GM19099 (cell line): Measurements from ENCODE around the gene PRDM5.

Source experiments
- POLR2A ChIP-seq: IDR thresholded peaks from 3 replicates; pipeline ENCODE4 v1.6.1; 2011; ENCODE audit warnings: low read depth; ENCODE audit not compliant: insufficient read length; ENCODE audit errors: extremely low read depth

Gene PRDM5

DNA sequence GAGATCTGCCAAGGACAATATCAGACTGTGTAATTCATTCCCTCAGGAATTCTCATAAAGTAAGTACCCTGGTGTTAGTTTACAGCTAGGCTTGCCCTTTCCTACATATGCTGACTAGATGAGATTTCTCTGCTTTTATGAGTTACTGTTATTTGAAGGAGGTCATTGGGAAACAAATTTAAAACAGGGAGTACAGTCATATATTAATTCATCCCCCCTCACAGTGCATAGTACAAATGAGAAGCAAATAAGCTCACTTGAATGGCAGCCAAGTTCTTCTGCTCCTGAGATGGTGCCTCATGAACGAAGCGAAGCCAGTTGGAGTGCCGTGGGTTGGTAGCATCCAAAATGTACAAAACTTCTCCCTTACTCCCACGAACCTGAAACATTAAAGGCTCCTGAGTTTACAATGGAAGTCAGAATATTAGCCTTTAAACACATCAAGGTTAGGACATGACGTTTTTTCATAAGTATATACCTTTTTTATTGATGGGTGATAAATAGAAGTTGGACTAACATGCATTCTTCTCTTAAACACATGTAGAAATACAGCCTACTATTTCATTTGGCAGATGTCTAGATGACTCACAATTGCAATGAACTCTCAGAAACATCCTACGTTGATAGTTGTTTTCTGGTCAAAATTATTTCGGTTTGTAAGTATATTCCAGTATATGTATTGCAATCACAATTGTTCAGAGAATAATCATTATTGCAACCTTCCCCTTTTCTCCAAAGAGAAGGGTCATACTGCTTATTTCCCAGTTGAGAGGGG, 69.2 kb downstream of the PRDM5 start:
- TF ChIP-seq POLR2A = no peak

DNA sequence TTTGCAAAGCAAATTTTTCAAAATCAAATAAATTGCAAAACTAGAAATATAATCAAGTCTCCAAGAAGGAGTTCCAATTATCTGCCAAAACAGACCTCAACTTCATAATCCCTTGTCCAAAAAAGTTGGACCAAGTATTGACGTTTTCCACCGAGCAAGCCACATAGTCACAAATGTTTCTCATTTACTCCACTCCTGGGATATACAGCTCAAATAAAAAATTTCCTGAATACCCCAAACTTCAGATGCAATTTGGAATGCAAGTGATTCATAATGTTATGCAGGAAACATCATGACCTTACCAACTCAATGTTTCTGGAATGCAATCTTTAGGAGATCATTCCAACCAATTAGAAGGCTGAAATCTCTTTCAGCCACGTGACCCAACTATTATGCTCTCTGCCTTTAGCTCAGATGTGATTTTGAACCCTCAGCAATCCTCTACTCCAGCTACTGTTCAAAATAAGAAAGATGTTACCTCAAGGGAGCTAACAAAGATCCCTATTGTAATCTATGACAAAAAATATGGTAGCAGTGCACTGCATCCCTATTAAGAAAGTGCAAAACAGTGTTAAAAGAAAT, 72.4 kb downstream of the PRDM5 start:
- TF ChIP-seq POLR2A = no peak

DNA sequence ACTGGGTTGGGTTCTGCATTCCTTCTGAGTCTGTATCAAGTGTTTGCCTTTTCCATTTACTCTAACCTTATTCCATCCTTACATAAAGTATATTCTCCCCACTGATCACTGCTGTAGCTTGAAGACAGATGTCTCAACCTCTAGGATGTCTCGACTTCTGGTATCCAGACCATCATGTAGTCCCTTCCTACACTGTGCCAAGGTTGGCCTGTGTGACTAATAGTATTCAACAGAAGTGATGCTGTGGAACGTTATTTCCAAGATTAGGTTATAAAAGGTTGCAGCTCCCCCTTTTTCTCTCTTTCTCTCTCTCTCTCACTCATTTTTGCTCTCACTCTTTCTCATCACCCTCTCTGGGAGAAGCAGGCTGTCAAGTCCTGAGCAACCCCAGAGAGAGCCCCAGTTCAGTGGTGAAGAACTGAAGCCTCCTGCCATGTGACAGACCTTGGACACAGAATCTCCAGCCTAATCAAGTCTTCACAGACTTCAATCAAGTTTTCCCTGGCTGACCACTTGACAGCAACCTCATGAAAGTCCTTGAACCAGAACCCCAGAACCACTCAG, 75.4 kb downstream of the PRDM5 start:
- no peak for TF ChIP-seq POLR2A

DNA sequence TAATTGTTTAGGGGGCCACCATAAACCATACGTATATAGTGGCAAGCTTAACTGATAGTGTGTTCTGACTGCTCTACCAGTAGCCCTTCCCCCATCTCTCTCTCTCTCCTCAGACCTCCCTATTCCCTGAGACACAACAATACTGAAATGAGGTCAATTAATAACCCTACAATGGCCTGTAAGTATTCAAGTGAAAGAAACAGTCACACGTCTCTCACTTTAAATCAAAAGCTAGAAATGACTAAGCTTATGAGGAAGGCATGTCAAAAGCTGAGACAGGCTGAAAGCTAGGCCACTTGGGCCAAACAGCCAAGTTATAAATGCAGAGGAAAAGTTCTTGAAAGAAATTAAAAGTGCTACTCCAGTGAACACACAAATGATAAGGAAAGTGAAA, 78.0 kb downstream of the PRDM5 start:
- TF ChIP-seq POLR2A = no peak

DNA sequence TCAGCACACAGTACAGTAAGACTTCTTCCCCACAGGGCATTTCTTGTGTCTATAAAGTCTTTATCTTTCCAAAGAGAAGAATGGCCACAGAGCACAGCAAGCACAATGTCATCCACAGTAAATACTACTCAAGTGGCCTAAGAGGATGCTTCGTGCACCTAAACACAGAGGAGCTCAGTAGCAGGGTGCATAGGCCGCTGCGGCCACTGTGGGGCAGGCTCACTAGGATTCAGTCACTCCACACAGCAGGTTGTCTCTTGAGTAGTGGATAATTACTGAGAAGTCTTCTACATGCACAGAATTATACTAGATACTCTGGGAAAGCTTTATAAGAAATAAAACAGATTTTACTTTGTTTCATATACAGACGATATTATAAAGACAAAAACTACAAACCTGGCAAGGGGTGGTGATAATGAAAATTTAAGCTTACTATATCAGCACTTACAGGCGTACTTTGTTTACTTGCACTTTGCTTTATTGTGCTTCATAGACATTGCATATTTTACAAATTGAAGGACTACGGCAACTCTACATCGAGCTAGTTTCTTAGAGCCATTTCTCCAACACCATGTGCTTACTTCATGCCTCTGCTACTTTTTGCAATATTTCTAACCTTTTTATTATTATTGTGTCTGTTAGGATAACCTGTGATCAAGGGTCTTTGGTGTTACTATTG, 78.5 kb downstream of the PRDM5 start:
- no peak for TF ChIP-seq POLR2A

DNA sequence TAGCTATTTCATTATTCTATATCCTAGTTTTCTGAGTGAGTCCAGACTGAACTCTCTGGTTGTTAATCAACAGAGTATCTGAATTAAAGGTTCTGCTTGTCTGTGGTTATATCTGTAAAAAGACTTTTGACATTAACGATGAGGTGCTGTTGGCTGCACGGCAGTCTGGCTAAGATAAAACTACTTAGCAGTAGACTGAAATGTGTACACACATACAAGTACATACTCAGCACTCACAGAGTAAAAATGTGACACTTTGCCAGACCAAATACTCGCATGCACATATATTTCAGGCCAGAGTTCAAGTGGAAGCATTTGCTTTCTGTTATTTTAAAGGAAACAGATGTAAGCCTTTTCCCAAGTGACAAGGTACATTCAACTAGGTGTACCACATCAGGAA, 80.5 kb downstream of the PRDM5 start:
- no peak for TF ChIP-seq POLR2A

DNA sequence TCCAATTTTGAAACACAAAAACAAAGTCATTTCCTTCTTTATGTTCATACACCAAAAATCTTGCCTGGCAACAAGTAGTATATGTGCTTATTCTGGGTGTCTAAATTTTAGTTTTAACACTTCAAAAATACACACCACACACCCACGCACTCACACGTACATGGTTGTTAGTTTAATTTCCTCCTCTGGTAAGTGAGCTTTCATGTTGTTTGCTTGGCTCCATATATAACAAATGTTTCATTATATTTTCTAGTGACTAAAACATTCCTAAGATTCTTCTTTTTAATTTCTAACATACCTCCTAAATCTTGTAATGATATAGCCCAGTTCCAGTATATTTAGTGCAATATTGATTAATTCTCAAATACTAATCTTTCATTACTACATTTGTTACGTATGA, 80.9 kb downstream of the PRDM5 start:
- no peak for TF ChIP-seq POLR2A

DNA sequence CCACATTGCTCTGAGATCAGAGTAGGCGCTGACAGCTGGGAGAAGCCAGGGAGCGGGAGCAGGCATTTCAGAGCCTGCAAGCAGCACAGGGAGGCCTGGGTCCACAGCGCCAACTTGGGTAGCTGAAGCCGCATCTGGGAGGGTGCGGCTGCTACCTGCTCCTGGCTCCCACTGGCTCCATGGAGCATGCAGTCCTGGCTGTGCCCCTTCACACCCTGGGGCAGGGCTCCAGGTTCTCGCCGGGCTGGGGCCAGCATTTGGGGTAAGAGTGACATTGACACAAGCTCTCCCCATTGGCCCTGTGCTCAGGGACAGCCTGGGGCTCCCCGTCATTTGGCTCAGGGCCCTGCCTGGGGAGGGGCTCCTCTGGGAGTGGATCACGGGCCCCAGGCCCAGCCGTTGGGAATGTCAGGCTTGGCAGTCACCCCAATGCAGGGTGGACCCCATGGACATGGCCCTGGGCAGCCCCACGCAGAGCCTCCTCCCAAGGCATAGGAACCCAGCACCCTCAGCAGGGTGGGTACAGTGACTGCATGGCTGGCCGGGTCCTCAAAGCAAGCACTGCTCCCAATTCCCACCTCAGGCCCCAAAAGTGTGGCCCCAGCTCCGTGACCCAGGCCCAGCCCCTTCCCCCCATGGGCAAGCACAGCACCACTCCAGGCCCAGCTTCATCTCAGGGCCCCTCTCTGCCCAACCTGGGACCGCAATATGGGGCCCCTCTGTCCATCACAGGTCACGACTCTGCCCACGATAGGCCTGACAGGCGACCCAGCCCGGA, 82.4 kb downstream of the PRDM5 start:
- TF ChIP-seq POLR2A = no peak

DNA sequence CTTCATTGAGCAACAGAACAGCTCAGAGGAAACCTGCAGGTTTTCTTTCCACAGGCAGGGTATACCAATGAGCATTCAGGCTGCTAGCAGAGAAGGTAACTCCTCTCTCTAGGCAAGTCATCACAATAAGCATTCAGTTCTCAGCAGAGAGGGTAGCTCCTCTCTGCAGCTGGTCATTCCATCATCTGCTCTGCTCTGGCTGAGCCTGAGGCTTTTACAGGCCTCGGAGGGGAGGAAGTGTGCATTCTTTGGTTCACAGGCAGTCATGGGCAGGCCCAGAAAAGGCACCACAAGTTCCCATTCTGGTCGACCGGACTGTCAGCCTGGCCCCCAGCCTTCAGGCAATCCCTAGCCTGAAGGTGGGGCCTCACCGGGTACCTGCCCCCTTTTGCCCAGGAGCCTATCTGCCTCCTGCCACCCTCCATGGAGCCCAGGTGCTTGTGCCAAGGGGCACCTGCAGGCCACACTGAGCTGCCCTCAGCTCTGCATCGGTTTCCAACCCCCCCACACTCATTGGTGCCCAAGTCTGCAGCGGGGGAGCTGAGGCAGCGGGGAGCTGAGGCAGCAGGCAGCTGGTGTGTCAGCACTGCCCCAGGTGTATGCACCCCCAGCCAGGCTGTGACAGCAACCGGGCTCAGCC, 83.1 kb downstream of the PRDM5 start:
- no peak for TF ChIP-seq POLR2A

DNA sequence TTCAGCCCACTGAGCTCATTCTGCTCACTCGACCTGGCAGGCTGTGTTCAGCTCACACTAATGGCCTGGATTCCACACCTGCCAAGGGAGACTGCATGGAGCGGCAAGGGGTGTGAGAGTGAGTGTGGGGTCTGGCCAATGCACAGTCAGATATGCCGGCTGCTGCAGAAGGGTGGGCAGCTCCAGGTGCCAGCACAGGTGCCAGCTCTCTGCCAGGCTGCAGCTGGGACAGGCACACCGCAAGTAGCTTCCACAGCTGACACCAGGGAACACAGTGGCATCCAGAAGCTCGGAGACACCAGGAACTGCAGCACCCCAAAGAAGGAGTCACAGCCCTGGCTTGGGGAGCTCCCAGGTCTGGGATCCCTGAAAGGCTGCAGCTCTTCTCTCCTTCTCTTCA, 83.7 kb downstream of the PRDM5 start:
- no peak for TF ChIP-seq POLR2A

DNA sequence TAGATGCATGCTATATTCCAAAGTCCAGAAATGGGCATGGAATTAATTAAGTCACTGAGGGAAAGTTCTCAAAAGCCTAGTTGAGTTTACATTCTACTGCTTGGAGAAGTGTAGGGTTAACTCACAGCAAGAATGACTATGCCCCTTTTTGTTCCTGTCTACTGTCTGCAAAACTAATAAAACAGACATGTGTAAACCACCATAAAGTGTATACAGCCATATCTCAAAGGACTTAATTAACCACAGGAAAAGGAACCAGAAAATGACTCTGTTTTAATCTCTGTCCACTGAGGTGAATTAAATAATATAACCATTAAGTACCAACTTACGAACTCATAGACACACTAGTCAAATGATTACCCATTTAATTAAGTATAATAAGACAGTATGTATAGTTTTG, 84.9 kb downstream of the PRDM5 start:
- TF ChIP-seq POLR2A = no peak

DNA sequence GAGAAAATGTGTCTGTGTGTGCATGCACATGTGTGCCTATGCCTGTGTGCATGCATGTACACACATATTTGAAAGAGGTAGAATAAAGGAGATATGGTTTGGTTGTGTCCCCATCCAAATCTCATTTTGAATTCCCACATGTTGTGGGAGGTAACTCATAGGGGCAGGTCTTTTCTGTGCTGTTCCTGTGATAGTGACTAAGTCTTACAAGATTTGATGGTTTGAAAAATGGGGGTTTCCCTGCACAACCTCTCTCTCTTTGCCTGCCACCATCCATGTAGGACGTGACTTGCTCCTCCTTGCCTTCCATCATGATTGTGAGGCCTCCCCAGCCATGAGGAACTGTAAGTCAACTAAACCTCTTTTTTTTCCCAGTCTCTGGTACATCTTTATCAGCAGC, 87.2 kb downstream of the PRDM5 start:
- TF ChIP-seq POLR2A = no peak

DNA sequence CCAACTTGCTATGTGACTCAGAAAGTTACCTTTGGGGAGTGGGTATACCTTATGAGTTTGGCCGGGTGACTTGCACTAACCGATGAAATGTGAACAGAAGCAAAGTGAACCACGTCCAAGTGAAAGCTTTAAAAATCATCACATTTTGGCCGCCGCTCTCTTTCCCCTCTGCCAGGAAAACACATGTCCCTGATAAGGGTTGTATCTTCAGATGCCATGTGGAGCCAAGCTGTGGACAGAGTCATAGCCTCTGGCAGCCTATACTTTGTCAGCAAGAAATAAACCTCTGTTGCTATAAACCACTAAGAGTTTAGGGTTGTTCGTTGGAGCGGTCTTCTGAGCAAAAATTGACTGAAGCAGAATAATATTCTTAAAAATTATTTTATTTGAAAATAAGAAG, 92.3 kb downstream of the PRDM5 start:
- TF ChIP-seq POLR2A = no peak

DNA sequence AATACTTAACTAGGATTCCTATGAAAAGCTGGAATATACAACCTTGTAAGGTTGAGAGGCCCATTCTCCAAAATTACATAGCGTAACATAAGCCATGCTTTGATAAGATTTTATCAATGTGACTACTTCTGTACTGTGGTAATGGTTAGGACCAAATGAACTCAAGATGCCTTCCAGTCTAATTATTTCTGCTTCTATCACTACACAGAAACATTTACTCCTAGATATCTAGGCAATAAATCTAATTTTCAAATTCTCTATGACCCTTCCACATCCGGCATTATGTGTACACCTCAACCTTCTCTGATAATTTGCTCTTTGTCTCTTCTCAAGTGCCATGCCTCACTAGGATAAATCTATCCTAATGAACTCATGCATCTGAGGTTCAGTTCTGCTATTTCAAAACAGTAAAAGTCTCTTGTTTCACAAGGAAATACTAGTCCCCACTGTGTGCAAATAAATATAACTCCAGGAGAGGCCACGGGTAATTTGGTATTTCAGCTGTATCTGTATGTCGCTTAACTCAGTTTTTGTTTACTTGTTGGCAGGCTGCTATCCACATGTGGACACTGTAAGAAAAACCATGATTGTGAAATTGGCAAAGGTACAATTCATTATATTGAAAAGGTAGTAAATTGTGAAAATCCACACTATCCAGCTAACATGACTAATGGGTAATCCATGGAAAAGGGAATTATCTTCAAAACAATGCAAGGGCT, 93.3 kb downstream of the PRDM5 start:
- no peak for TF ChIP-seq POLR2A
